HG03039 (cell line): ENCODE results near the gene RRM1.
"Not testable (repeated sequence)": the region's sequence is repeated elsewhere in the genome, so short reads cannot be mapped to it uniquely, and the experiment has no call there.

Source experiments
- ATAC-seq: cut with Tn5 transposase; IDR thresholded peaks from one replicate; pipeline ENCODE4 v1.9.1; 2021; ENCODE audit warnings: mild to moderate bottlenecking, moderate library complexity; ENCODE audit not compliant: unreplicated experiment

RRM1 gene

GRCh38 chr11:4094348-4095291 lies at the start of gene RRM1:
Gene RRM1, plus strand, starts transcription at chr11:4094799. Its CDS starts 214 bp downstream, at chr11:4095013.
- peak; percentile 92 for ATAC-seq

GRCh38 chr11:4044976-4045646 lies 49.5 kb upstream of the RRM1 start:
- no peak for ATAC-seq

GRCh38 chr11:4048340-4048739 lies 46.3 kb upstream of the RRM1 start:
- no peak for ATAC-seq

GRCh38 chr11:4049006-4049405 lies 45.6 kb upstream of the RRM1 start:
- ATAC-seq, result no peak

GRCh38 chr11:4050138-4050537 lies 44.5 kb upstream of the RRM1 start:
- no peak for ATAC-seq

- ATAC-seq, result not testable (repeated sequence)
These were observed 41.4 kb upstream of the RRM1 start for GRCh38 chr11:4053200-4053599.

GRCh38 chr11:4054643-4055042 lies 40.0 kb upstream of the RRM1 start:
- no peak for ATAC-seq

- no peak for ATAC-seq
These were observed 35.2 kb upstream of the RRM1 start for GRCh38 chr11:4059424-4059823.

- ATAC-seq, result no peak
These were observed 34.2 kb upstream of the RRM1 start for GRCh38 chr11:4060182-4060923.

- no peak for ATAC-seq
These were observed 32.9 kb upstream of the RRM1 start for GRCh38 chr11:4061700-4062099.

- no peak for ATAC-seq
These were observed 31.3 kb upstream of the RRM1 start for GRCh38 chr11:4063348-4063747.

GRCh38 chr11:4064278-4064955 lies 30.2 kb upstream of the RRM1 start:
- no peak for ATAC-seq

- no peak for ATAC-seq
These were observed 29.5 kb upstream of the RRM1 start for GRCh38 chr11:4065086-4065485.

GRCh38 chr11:4065601-4066377 lies 28.8 kb upstream of the RRM1 start:
- no peak for ATAC-seq

- no peak for ATAC-seq
These were observed 27.7 kb upstream of the RRM1 start for GRCh38 chr11:4066910-4067309.

GRCh38 chr11:4068962-4069361 lies 25.6 kb upstream of the RRM1 start:
- no peak for ATAC-seq

- ATAC-seq, result no peak
These were observed 23.3 kb upstream of the RRM1 start for GRCh38 chr11:4071325-4071724.

- ATAC-seq, result no peak
These were observed 22.7 kb upstream of the RRM1 start for GRCh38 chr11:4071914-4072313.

GRCh38 chr11:4072668-4073285 lies 21.8 kb upstream of the RRM1 start:
- no peak for ATAC-seq

- no peak for ATAC-seq
These were observed 20.3 kb upstream of the RRM1 start for GRCh38 chr11:4074266-4074665.
